ENCODE data around the gene LRFN2. TPM values are rescaled to one million over a fixed set of nuclear protein-coding genes. Genes with fewer than 3 reads are reported as not detected.

Gene LRFN2
- total RNA-seq, 1 experiment from 2014 or later = 0.28 TPM

- no peaks in the 10 kb centered on the region for H3K36me3 ChIP-seq (replicated peaks; ENCODE audit: control insufficient read depth, insufficient read depth, low read length)
- no peak for DNase-seq
Measured at GRCh38 chr6:40444811-40445210, 142.4 kb downstream of the LRFN2 start.

DNA sequence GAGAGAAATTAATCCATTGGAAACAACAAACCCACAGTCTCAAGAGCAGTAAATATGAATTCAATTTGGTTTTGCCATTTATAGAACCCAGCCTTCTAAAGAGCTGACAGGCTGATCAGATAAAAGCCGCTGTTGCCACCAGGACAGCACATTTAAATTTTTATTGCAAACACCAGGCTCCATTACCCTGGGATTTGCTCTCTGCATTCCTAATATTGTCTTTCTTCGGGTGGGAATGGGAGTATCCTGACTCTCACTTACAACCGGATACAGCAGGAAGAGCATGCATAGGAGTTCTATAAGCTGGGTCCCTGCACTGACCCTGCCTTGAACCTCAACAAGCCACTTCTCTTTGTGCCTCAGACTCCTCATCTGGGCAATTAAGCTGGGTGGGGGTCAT is 142.9 kb downstream of the LRFN2 start:
- DNase-seq = no peak

More at GRCh38 chr6:40444811-40445210, 142.4 kb downstream of the LRFN2 start:
- no peaks in the 10 kb centered on the region for H3K27me3 ChIP-seq (ENCODE audit: control insufficient read depth, insufficient read depth, low read length)
- H3K4me3 ChIP-seq (ENCODE audit: insufficient read depth, low read depth, low read length) = no peak overlapping the region

DNA sequence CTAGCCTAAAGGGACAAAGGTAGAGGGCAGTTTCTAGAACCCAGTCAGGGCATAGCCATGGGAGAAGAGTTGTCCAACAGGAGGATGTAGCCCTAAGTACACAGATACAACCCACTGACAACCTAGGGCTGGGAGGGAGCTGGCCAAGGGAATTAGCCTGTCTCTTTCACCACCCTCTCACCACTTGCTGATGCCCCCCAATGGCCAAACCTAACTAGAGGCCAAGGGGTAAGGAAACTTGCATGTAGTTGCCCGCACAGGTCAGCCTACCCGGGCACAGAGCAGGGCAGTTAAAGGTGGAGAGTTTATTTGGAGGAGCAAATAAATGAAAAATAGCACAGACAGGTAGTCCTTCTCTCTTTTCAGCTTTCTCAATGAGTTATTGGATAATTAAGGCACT is 143.3 kb downstream of the LRFN2 start:
- no peaks in the 10 kb centered on the region for H3K36me3 ChIP-seq (replicated peaks; ENCODE audit: control insufficient read depth, insufficient read depth, low read length)
- peak; percentile 43 for DNase-seq
- H3K27me3 ChIP-seq (ENCODE audit: control insufficient read depth, insufficient read depth, low read length) = no peaks in the 10 kb centered on the region
- H3K4me3 ChIP-seq (ENCODE audit: insufficient read depth, low read depth, low read length) = no peak overlapping the region

More for the DNA sequence above, 142.9 kb downstream of the LRFN2 start:
- no peaks in the 10 kb centered on the region for H3K27me3 ChIP-seq (ENCODE audit: control insufficient read depth, insufficient read depth, low read length)
- H3K4me3 ChIP-seq (ENCODE audit: insufficient read depth, low read depth, low read length) = no peak overlapping the region
- no peaks in the 10 kb centered on the region for H3K36me3 ChIP-seq (replicated peaks; ENCODE audit: control insufficient read depth, insufficient read depth, low read length)

- no peaks in the 10 kb centered on the region for H3K36me3 ChIP-seq (replicated peaks; ENCODE audit: control insufficient read depth, insufficient read depth, low read length)
- no peaks in the 10 kb centered on the region for H3K27me3 ChIP-seq (ENCODE audit: control insufficient read depth, insufficient read depth, low read length)
- H3K4me3 ChIP-seq (ENCODE audit: insufficient read depth, low read depth, low read length) = no peak overlapping the region
- no peak for DNase-seq
Measured at GRCh38 chr6:40442591-40442990, 144.6 kb downstream of the LRFN2 start.

- Histone ChIP-seq H3K4me3 (ENCODE audit: insufficient read depth, low read depth, low read length) (no peak overlapping the region), H3K36me3 (replicated peaks; ENCODE audit: control insufficient read depth, insufficient read depth, low read length) (no peaks in the 10 kb centered on the region), H3K27me3 (ENCODE audit: control insufficient read depth, insufficient read depth, low read length) (no peaks in the 10 kb centered on the region)
- no peak for DNase-seq
Measured at GRCh38 chr6:40441150-40441549, 146.0 kb downstream of the LRFN2 start.

DNA sequence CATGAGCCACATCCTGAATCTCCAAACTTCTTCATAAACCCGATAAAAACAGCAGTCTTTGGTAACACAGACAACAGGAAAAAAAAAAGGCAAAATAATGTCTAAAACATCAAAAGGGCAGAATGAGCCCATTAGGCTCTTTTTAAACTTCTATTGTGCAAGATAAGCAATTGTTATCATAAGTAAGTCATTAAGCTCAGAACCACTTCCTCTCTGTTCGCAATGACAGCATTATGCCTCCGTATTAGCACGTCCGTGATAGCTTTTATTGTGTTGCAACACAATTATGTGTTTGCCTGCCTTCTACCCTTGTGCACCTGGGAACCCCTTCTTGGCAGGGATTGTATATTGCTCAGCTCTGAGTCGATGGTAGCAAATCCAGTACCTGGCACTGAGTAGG is 147.1 kb downstream of the LRFN2 start:
- DNase-seq = no peak
- Histone ChIP-seq H3K4me3 (ENCODE audit: insufficient read depth, low read depth, low read length) (no peak overlapping the region), H3K27me3 (ENCODE audit: control insufficient read depth, insufficient read depth, low read length) (no peaks in the 10 kb centered on the region), H3K36me3 (replicated peaks; ENCODE audit: control insufficient read depth, insufficient read depth, low read length) (no peaks in the 10 kb centered on the region)

DNA sequence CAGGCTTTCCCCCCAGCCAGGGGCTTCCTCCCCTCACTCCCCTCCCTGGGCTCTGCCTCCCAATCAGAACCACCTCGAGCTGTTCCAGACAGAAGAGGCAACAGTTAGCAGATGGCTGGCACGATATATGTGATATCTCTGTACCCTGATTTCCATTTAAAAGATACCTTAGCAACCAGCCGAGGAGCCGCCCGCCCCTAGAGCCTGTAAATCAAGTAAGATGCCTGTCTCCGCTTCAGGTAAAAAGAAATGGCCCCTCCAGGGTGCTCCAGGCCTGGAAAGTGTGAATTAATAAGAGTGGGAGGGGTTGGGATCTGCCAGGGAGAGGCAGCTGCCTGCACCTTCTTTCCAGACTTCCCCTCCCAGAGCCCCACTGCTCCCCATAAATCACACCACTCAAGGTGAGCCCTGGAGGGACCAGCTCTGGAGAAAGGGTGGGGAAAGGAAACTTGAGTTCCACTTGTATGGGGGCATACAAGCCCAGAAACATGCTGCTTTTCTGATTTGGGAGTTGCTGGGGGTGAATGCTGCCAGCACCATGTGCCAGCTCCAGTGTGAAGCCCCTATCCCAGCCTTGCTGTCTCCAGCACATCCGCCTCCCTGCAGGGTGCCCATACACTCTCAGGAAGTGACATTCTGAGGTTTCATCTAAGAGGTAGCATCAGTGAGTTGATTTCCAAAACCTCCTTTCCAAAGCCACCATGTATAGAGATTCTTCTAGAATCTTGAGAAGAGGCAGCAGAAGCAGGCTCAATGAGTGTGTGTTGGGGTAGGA is 148.0 kb downstream of the LRFN2 start:
- no peaks in the 10 kb centered on the region for H3K27me3 ChIP-seq (ENCODE audit: control insufficient read depth, insufficient read depth, low read length)
- no peak overlapping the region for H3K4me3 ChIP-seq (ENCODE audit: insufficient read depth, low read depth, low read length)
- DNase-seq = no peak
- no peaks in the 10 kb centered on the region for H3K36me3 ChIP-seq (replicated peaks; ENCODE audit: control insufficient read depth, insufficient read depth, low read length)

DNA sequence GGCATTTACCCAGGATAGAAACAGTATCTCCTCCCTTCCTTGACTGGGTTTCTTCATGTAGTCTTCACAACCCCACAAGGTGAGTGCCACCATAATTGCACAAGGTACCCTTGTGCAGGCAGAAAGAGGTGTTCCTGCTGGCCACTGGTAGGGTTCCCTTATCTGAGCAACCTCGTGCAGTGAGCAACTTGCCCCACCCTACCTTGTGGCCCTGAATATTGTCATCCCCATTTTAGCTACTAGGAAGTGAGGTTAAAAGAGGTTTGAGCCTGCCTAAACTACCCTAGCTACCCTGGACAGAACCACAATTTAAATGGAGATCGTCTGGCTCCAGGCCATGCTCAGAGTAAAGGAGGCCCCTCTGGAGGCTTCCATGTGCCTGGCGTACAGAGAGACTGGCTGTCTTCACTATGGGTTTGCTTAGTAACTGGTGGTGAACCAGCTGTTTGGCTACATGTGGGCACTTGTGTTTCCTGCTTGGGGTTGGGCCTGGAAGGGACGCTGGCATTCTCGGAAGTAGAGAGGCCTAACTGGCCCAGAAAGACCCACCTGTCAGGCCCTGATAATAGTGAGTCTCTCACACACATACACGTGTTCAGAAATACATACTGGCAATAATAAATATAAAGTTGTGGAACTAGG is 148.8 kb downstream of the LRFN2 start:
- H3K36me3 ChIP-seq (replicated peaks; ENCODE audit: control insufficient read depth, insufficient read depth, low read length) = no peaks in the 10 kb centered on the region
- no peaks in the 10 kb centered on the region for H3K27me3 ChIP-seq (ENCODE audit: control insufficient read depth, insufficient read depth, low read length)
- H3K4me3 ChIP-seq (ENCODE audit: insufficient read depth, low read depth, low read length) = no peak overlapping the region
- no peak for DNase-seq

DNA sequence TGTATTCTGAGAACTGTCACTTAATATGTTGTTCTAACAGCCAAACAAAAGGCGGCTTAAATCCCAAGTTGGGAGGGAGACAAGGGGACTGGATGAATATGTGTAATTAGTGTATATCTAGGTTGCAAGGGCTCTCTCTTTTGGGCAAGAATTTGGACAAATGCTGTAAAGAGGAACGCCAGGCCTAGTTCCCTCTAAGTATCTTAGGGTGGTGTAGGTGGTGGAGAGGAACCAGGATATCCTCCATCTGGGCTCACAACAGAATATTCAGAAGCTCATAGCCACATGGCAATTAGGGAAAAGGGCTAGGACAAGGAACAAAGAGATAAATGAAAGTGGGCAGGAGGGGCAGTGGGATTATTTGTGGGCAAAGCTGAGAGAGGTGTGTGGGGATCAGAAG is 149.5 kb downstream of the LRFN2 start:
- Histone ChIP-seq H3K27me3 (ENCODE audit: control insufficient read depth, insufficient read depth, low read length) (no peaks in the 10 kb centered on the region), H3K36me3 (replicated peaks; ENCODE audit: control insufficient read depth, insufficient read depth, low read length) (no peaks in the 10 kb centered on the region), H3K4me3 (ENCODE audit: insufficient read depth, low read depth, low read length) (no peak overlapping the region)
- DNase-seq = no peak

DNA sequence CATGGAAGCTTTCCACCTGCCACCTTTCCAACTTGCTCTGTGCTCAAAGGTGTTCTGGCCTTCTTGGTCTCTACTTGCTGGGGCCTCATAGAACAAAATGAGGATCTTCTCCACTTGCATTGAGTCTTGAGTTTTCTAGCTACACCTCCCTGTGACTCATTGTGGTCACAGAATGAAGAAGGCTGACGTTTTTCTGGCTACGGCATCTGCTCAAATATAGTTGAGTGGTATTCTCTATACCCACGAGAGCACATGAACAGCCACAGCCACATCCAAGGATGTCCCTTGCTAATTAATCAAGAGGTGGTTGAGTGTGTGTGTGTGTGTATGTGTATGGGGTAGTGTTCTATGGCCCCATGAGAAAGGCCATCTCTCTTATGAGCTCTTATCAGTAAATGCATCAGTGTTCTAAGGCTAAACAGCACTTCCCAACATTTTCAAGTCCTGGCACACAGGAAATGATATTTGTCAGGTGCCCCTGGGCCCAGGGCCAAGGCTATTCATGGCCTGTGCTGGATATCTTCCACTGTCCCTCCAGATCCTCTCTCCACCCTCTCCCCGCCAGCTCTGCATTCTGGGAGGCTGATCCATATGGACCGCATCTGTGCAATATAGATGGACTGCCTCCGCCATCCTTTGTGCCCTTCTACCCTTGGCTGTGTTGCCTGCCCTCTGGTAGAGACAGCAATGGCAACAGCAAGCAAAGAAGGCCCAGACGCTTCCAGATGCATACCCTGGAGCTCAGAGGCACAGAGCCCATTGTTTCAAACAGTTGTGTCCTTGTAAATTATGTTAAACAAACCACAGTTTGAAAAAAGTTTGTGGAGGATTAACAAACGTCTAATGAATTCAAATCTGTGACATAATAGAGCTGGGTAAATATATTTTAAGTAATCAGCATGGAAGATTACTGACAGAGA is 150.2 kb downstream of the LRFN2 start:
- H3K36me3 ChIP-seq (replicated peaks; ENCODE audit: control insufficient read depth, insufficient read depth, low read length) = no peaks in the 10 kb centered on the region
- no peak overlapping the region for H3K4me3 ChIP-seq (ENCODE audit: insufficient read depth, low read depth, low read length)
- H3K27me3 ChIP-seq (ENCODE audit: control insufficient read depth, insufficient read depth, low read length) = no peaks in the 10 kb centered on the region
- no peak for DNase-seq

DNA sequence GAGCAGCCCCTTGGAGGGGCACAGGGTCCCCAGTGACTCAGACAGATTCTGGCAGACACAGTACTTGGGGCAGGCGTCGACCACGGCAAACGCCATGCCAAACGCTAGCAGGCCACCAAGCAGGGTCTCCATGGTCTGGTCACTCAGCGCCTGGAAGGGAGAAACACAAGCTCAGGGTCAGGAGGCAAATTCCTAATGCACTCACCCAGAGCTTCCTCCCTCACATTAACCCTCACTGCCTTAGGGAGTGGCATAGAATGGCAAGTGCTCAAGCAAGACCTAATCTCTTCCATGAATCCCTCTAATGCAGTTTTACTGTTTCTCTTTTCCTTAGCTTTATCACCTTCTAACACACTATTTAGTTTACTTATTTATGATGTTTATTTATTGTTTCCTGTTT is 154.2 kb downstream of the LRFN2 start:
- no peaks in the 10 kb centered on the region for H3K27me3 ChIP-seq (ENCODE audit: control insufficient read depth, insufficient read depth, low read length)
- DNase-seq = no peak
- no peak overlapping the region for H3K4me3 ChIP-seq (ENCODE audit: insufficient read depth, low read depth, low read length)
- H3K36me3 ChIP-seq (replicated peaks; ENCODE audit: control insufficient read depth, insufficient read depth, low read length) = no peaks in the 10 kb centered on the region

DNA sequence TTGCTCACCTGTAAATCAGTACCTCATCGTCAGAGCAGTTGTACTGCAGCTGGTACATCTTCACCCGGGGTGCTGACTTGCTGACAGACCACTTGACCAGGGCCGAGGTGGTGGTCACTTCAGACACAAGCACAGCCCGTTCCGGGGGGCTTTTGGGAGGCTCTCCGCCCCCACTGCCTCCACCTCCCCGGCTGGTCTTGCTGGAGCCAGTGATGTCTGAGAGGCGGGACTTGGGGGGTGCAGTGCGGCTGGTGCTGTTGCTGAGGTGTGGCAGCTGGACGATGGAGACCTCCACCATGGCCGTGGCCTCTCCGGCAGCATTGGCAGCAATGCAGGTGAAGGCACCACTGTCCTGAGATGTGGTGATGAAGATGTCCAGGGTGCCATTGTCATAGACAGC is 155.5 kb downstream of the LRFN2 start:
- Histone ChIP-seq H3K4me3 (ENCODE audit: insufficient read depth, low read depth, low read length) (no peak overlapping the region), H3K27me3 (ENCODE audit: control insufficient read depth, insufficient read depth, low read length) (no peaks in the 10 kb centered on the region), H3K36me3 (replicated peaks; ENCODE audit: control insufficient read depth, insufficient read depth, low read length) (no peaks in the 10 kb centered on the region)
- no peak for DNase-seq

- Histone ChIP-seq H3K4me3 (ENCODE audit: insufficient read depth, low read depth, low read length) (no peak overlapping the region), H3K27me3 (ENCODE audit: control insufficient read depth, insufficient read depth, low read length) (no peaks in the 10 kb centered on the region), H3K36me3 (replicated peaks; ENCODE audit: control insufficient read depth, insufficient read depth, low read length) (no peaks in the 10 kb centered on the region)
- DNase-seq = no peak
Measured at GRCh38 chr6:40427196-40427595, 160.0 kb downstream of the LRFN2 start.

DNA sequence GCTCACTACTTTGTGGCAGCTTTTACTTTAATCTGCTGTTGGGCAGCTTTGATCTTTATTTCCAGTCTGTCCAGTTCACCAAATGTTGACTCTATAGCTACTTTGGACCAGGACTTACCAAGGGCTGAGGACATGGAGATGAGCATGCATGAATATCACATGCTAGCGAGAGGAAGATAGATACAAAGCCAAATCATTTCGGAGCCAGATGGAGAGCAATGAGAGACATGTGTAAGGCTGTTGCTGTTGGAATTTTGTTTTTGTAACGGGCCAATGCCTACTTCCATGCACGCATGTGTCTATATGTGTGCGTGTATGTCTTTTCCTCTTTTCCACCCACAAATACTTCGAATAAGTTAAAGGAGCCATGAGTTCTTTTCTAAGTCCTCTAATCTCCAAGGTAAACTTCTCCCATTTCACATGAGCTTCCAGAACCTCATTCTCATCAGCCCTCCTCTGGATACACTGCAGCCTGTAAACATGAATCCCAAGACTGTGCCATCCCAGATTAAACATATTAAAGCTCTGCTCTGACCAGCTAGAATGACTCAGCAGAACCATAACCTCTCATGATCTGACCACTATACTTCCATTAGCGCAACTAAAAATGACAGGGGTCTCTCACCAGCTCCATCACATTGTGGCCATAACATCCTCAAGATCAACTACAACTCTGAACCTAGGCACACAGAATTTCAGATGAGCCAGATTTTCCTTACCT is 160.7 kb downstream of the LRFN2 start:
- H3K27me3 ChIP-seq (ENCODE audit: control insufficient read depth, insufficient read depth, low read length) = no peaks in the 10 kb centered on the region
- H3K36me3 ChIP-seq (replicated peaks; ENCODE audit: control insufficient read depth, insufficient read depth, low read length) = no peaks in the 10 kb centered on the region
- no peak for DNase-seq
- no peak overlapping the region for H3K4me3 ChIP-seq (ENCODE audit: insufficient read depth, low read depth, low read length)
